Measurements from ENCODE around the gene PKP3. TPM values are rescaled to one million over a fixed set of nuclear protein-coding genes. Genes with fewer than 3 reads are reported as not detected.

The PKP3 gene
- total and polyA plus RNA-seq, 10 donors = 0.09 to 2.8 (median 0.44) TPM; not detected in 4

DNA sequence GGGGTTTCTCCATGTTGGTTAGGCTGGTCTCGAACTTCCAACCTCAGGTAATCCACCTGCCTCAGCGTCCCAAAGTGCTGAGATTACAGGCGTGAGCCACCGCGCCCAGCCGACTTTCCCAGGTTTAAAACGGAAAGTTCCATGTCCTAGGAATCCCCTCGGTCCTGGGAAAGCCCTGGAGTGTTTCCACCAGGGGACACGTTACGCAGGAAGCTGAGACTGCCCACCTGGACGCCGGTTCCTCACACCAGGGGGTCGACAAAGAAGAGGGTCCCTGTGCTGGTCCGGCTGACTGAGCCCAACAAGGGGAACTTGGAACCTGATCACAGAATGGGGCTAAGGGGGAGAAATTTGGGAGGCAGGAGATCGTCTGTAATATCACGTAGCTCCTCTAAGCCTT, 28.2 kb upstream of the PKP3 start:
- H3K27me3 ChIP-seq (replicated peaks in 1 of 7) = peaks cover 7 to 66% (median 33%) of the 10 kb centered on the region in 7 donors
- no peaks in the 10 kb centered on the region for H3K36me3 ChIP-seq
- TF ChIP-seq POLR2AphosphoS5 (IDR thresholded peaks at IDR 0.05) = no peak
- TF ChIP-seq, protein P1, sequence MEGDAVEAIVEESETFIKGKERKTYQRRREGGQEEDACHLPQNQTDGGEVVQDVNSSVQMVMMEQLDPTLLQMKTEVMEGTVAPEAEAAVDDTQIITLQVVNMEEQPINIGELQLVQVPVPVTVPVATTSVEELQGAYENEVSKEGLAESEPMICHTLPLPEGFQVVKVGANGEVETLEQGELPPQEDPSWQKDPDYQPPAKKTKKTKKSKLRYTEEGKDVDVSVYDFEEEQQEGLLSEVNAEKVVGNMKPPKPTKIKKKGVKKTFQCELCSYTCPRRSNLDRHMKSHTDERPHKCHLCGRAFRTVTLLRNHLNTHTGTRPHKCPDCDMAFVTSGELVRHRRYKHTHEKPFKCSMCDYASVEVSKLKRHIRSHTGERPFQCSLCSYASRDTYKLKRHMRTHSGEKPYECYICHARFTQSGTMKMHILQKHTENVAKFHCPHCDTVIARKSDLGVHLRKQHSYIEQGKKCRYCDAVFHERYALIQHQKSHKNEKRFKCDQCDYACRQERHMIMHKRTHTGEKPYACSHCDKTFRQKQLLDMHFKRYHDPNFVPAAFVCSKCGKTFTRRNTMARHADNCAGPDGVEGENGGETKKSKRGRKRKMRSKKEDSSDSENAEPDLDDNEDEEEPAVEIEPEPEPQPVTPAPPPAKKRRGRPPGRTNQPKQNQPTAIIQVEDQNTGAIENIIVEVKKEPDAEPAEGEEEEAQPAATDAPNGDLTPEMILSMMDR (IDR thresholded peaks at IDR 0.05 in 8 of 11, conservative IDR thresholded peaks at IDR 0.05 in 3 of 11) = no peak
- TF ChIP-seq POLR2A (IDR thresholded peaks at IDR 0.05) = no peak
- peaks cover 6 to 21% (median 13%) of the 10 kb centered on the region in 6 donors for H3K4me1 ChIP-seq
- peaks cover 0 to 9% (median 8%) of the 10 kb centered on the region in 8 donors for H3K9me3 ChIP-seq
- DNase-seq = peak; percentile 47
- 69 to 85% (median 77%) methylated on average over 15 to 16 of the region's 16 CpGs for WGBS, 5 donors
- intact Hi-C loops (cut with DNase I; ENCODE audit: low total_unique reads) = loop anchor here (10.0 kb wide), 1 partner anchor 111 kb away; no protein-coding TSS in a partner anchor
- H3K27ac ChIP-seq = no peak overlapping the region
- H3K4me3 ChIP-seq = no peak overlapping the region

DNA sequence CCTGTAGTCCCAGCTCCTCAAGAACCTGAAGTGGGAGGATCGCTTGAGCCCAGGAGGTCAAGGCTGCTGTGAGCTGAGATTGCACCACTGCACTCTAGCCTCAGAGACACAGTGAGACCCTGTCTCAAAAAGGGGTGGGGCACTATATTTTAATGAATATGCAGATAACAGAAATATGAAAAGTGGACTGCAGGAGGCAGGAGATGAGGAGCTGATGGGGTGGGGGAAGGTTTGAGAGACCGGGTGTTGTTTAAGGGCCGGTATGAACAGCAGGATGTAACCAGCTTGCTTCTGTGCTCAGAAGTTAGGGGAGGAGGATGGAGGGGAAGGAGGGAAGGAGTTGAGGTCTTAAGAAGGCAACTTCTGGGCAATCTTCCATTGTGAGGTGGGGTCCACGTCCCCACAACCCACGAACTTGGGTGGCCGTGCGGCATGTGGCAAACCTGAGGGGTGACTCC, 26.0 kb upstream of the PKP3 start:
- H3K9me3 ChIP-seq = no peaks in the 10 kb centered on the region
- WGBS, 5 donors = 29 to 42% (median 34%) methylated on average over 7 of the region's 7 CpGs
- DNase-seq = no peak

DNA sequence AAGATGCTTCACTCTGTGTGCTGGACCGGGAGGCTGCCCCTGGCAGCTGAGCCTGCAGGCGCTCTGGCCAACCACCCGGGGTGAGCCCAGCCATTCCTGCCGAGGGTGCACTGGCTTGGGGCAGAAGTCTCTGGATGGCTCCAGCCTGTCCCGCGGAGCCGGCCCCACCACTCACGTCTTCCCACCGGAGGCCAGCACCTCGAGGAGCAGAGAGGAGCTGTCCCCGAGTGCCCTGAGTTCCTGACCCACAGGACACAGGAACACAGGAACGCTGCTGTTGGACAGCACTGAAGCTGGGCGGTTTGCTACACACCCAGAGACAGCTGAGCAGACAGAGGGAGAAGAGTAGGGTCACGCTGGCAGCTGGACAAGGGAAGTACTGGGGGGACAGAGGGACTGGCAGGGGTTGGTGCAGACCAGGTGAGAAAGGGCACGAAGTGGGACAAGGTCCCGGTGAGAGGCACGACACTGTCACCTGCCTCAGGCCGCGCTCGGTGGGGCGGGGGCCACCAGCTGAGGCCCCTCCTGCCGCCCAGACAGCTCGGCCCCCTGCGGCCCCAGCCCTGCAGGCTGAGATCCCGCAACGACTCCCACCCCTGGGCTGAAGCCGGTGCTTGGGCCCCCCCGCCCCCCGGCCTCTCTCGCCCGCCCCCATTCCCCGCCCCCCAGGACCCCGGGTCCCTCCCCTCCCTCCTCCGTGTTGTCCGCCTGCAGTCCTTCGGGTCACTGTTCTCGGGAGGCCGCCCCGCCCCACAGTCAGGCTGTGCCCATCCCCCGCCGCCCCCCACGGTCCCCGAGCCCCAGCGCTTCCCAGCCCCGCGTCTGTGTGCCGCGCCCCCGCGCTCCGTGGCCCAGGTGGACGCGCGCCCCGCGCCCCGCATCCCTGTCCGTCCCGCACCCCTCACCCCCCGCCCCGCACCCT, 25.3 kb upstream of the PKP3 start:
- Histone ChIP-seq H3K4me3 (peak overlapping the region in 3 of 8 donors; percentile 9 to 54 (median 9)), H3K27me3 (replicated peaks in 1 of 7) (peaks cover 7 to 81% (median 42%) of the 10 kb centered on the region in 7 donors), H3K9me3 (no peaks in the 10 kb centered on the region), H3K27ac (no peak overlapping the region), H3K4me1 (peaks cover 6 to 21% (median 13%) of the 10 kb centered on the region in 6 donors), H3K36me3 (no peaks in the 10 kb centered on the region)
- intact Hi-C loops (cut with DNase I; ENCODE audit: low total_unique reads) = loop anchor here (10.0 kb wide), 1 partner anchor 114 kb away; no protein-coding TSS in a partner anchor
- WGBS, 5 donors = 6 to 15% (median 6%) methylated on average over 22 to 60 of the region's 61 CpGs
- TF ChIP-seq, protein P1 (IDR thresholded peaks at IDR 0.05 in 8 of 11, conservative IDR thresholded peaks at IDR 0.05 in 3 of 11) = no peak
- no peak for TF ChIP-seq POLR2A (IDR thresholded peaks at IDR 0.05)
- TF ChIP-seq POLR2AphosphoS5 (IDR thresholded peaks at IDR 0.05) = no peak
- DNase-seq = no peak

More for the DNA sequence above, 26.0 kb upstream of the PKP3 start:
- no peak overlapping the region for H3K4me3 ChIP-seq
- H3K36me3 ChIP-seq = no peaks in the 10 kb centered on the region
- H3K27ac ChIP-seq = no peak overlapping the region
- peaks cover 6 to 21% (median 13%) of the 10 kb centered on the region in 6 donors for H3K4me1 ChIP-seq
- TF ChIP-seq POLR2A (IDR thresholded peaks at IDR 0.05) = no peak
- TF ChIP-seq, protein P1 (IDR thresholded peaks at IDR 0.05 in 8 of 11, conservative IDR thresholded peaks at IDR 0.05 in 3 of 11) = no peak
- TF ChIP-seq POLR2AphosphoS5 (IDR thresholded peaks at IDR 0.05) = no peak
- intact Hi-C loops (cut with DNase I; ENCODE audit: low total_unique reads) = loop anchor here (10.0 kb wide), 1 partner anchor 113 kb away; no protein-coding TSS in a partner anchor
- H3K27me3 ChIP-seq (replicated peaks in 1 of 7) = peaks cover 7 to 81% (median 42%) of the 10 kb centered on the region in 7 donors

Data from spleen (tissue), 11 donors.